T-cell (primary cell): ENCODE measurements around the gene ANO4. TPM values are rescaled to one million over a fixed set of nuclear protein-coding genes. Genes with fewer than 3 reads are reported as not detected.
"Not testable (repeated sequence)": the region's sequence is repeated elsewhere in the genome, so short reads cannot be mapped to it uniquely, and the experiment has no call there.

Source experiments
- ATAC-seq, 4 experiments: fragments of 200-7000 bp in 3 of 4; fragments of 150-1000 bp in 1 of 4; cut with Tn5 transposase; replicated peaks in 1 of 4; 1 replicate in 3 of 4; 2 replicates in 1 of 4; pipeline ENCODE4 v1.10.0; 2021; ENCODE audit warnings: moderate library complexity in 3 of 4, mild to moderate bottlenecking in 2 of 4, moderate number of reproducible peaks in 1 of 4
- CTCF ChIA-PET, 2 donors: fragments of 300-600 bp; sonication (Branson Sonifier 250); formaldehyde crosslinking; loops; one replicate each; lab custom pipeline; 2022; ENCODE audit warnings: antibody characterized with exemption in 2 of 2; lab: Charles Lee
- POLR2A ChIA-PET, 2 donors: fragments of 300-600 bp; sonication (Branson Sonifier 250); formaldehyde crosslinking; loops; one replicate each; lab custom pipeline; 2022; ENCODE audit warnings: antibody characterized with exemption in 2 of 2; lab: Charles Lee
- DNase-seq, 35 experiments: peaks; one replicate each; pipeline versions ENCODE4 v3.0.0 to v3.0.0-alpha.2; 2013 to 2023
- H3K27ac ChIP-seq: one replicate; pipeline ENCODE4 v1.5.1; 2013; ENCODE audit warnings: low read length
- H3K27me3 ChIP-seq, 2 experiments: replicated peaks in 1 of 2; 1 replicate in 1 of 2; 2 replicates in 1 of 2; pipeline versions ENCODE4 v1.6.1 to v1.7.0; 2013; ENCODE audit warnings: low read length in 1 of 2, mixed read lengths in 1 of 2; ENCODE audit not compliant: control insufficient read depth in 2 of 2, insufficient read depth in 2 of 2; ENCODE audit errors: extremely low read depth in 1 of 2
- H3K36me3 ChIP-seq, 2 donors: 1 replicate in 1 of 2; 2 replicates in 1 of 2; pipeline versions ENCODE4 v1.6.1 to v1.7.0; 2013; ENCODE audit warnings: low read length in 1 of 2; ENCODE audit not compliant: control insufficient read depth in 2 of 2, insufficient read depth in 1 of 2; ENCODE audit errors: extremely low read depth in 1 of 2
- H3K4me1 ChIP-seq, 2 experiments: 1 replicate in 1 of 2; 2 replicates in 1 of 2; pipeline versions ENCODE4 v1.6.1 to v1.7.0; 2013; ENCODE audit warnings: low read length in 2 of 2, mixed read lengths in 1 of 2; ENCODE audit not compliant: insufficient read depth in 2 of 2, control insufficient read depth in 1 of 2; ENCODE audit errors: extremely low read depth in 1 of 2
- H3K4me3 ChIP-seq, 2 donors: 1 replicate in 1 of 2; 2 replicates in 1 of 2; pipeline versions ENCODE4 v1.5.1 to v1.7.0; 2013; ENCODE audit warnings: mild to moderate bottlenecking in 2 of 2, low read length in 1 of 2, moderate library complexity in 1 of 2; ENCODE audit not compliant: control insufficient read depth in 1 of 2; ENCODE audit errors: extremely low read depth in 1 of 2
- H3K9me3 ChIP-seq: 2 replicates; pipeline ENCODE4 v1.7.0; 2013
- H3K27ac Mint-ChIP-seq, 2 donors: one replicate each; pipeline ENCODE4 v1.8.0; 2020 to 2021; ENCODE audit warnings: mild to moderate bottlenecking in 2 of 2, mixed read lengths in 2 of 2
- H3K27me3 Mint-ChIP-seq, 2 donors: one replicate each; pipeline ENCODE4 v1.8.0; 2021 to 2022; ENCODE audit warnings: mixed read lengths in 2 of 2
- H3K36me3 Mint-ChIP-seq: one replicate; pipeline ENCODE4 v1.8.0; 2021; ENCODE audit warnings: mixed read lengths
- H3K4me1 Mint-ChIP-seq, 3 donors: one replicate each; pipeline ENCODE4 v1.8.0; 2020 to 2022; ENCODE audit warnings: mixed read lengths in 3 of 3, mild to moderate bottlenecking in 1 of 3
- H3K4me3 Mint-ChIP-seq, 3 donors: one replicate each; pipeline ENCODE4 v1.8.0; 2020 to 2022; ENCODE audit warnings: mild to moderate bottlenecking in 3 of 3, mixed read lengths in 3 of 3, moderate library complexity in 3 of 3
- H3K9me3 Mint-ChIP-seq, 3 donors: one replicate each; pipeline ENCODE4 v1.8.0; 2020 to 2022; ENCODE audit warnings: mixed read lengths in 3 of 3
- WGBS: methylation state at CpG from one replicate; pipeline ENCODE4 v1.1.5; 2013; ENCODE audit warnings: missing lambda C conversion rate; ENCODE audit not compliant: insufficient coverage; 5-methylcytosine and 5-hydroxymethylcytosine counted together
- total RNA-seq, 35 experiments: library from RNA in 6 of 35; stranded (reverse) in 6 of 35; fragments of 120-200 nt in 1 of 35; gene quantifications; one replicate each; pipeline versions ENCODE4 v1.2.1 to v1.2.4 and lab custom pipeline; 2013 to 2026

The ANO4 gene
- total RNA-seq, 5 donors from 2014 or later (not counting 1 experiment from before 2014, with no cell fraction given), result 0.26 TPM; not detected in 4

- H3K9me3 ChIP-seq, CTCF ChIA-PET, H3K27ac ChIP-seq, POLR2A ChIA-PET, H3K9me3 Mint-ChIP-seq, H3K27ac Mint-ChIP-seq, H3K4me3 Mint-ChIP-seq, DNase-seq, H3K4me1 ChIP-seq, H3K4me1 Mint-ChIP-seq, H3K27me3 ChIP-seq, ATAC-seq, H3K36me3 Mint-ChIP-seq, H3K36me3 ChIP-seq, H3K27me3 Mint-ChIP-seq, H3K4me3 ChIP-seq: not testable (repeated sequence)
- WGBS, result 94% methylated on average over 25 of the region's 35 CpGs
Measured at GRCh38 chr12:101145777-101146431, 351.3 kb downstream of the ANO4 start.

GRCh38 chr12:101165319-101165718 lies 370.7 kb downstream of the ANO4 start:
- Mint-ChIP-seq H3K27me3 (peaks cover 3% of the 10 kb centered on the region in 2 donors), H3K4me1 (no peaks in the 10 kb centered on the region), H3K4me3 (no peak overlapping the region), H3K36me3 (no peaks in the 10 kb centered on the region), H3K27ac (no peak overlapping the region), H3K9me3 (peaks cover 0 to 3% (median 0%) of the 10 kb centered on the region in 3 donors)
- H3K9me3 ChIP-seq, result no peaks in the 10 kb centered on the region
- ChIA-PET POLR2A (no interaction called here), CTCF (no interaction called here)
- no peaks in the 10 kb centered on the region for H3K4me1 ChIP-seq
- no peaks in the 10 kb centered on the region for H3K27me3 ChIP-seq
- ATAC-seq (no peak), DNase-seq (no peak)
- H3K36me3 ChIP-seq, result no peaks in the 10 kb centered on the region
- whole genome bisulfite sequencing, result 75% methylated on average over 2 of the region's 4 CpGs
- no peak overlapping the region for H3K27ac ChIP-seq
- no peak overlapping the region for H3K4me3 ChIP-seq

DNA sequence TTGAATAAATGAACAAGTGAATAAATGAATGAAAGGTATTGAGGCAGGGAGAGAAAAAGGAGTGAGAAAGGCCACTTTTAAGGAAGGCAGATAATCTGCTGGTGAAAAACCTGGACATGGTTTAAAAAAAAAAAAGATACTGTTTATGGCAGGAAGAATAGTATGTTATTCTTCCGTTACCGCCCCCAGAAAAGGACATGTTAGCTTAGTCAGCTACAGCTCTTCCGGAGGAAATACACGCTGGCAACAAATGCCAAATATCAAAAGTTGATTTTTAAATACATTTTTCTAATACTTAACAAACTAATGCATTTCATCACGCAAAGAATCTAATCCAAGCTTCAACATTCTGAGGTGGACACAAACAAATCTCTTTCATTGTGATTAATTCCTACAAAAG lies 372.3 kb downstream of the ANO4 start:
- 48% methylated on average over 2 of the region's 5 CpGs for WGBS
- Histone ChIP-seq H3K4me3 (no peak overlapping the region), H3K27ac (no peak overlapping the region), H3K27me3 (no peaks in the 10 kb centered on the region), H3K9me3 (no peaks in the 10 kb centered on the region), H3K4me1 (no peaks in the 10 kb centered on the region), H3K36me3 (no peaks in the 10 kb centered on the region)
- H3K36me3 Mint-ChIP-seq, result no peaks in the 10 kb centered on the region
- DNase-seq (no peak), ATAC-seq (no peak)
- H3K4me1 Mint-ChIP-seq, result no peaks in the 10 kb centered on the region
- H3K27ac Mint-ChIP-seq, result no peak overlapping the region
- peaks cover 5 to 10% of the 10 kb centered on the region in 2 donors for H3K27me3 Mint-ChIP-seq
- H3K4me3 Mint-ChIP-seq, result no peak overlapping the region
- ChIA-PET POLR2A (no interaction called here), CTCF (no interaction called here)
- H3K9me3 Mint-ChIP-seq, result peaks cover 0 to 3% (median 0%) of the 10 kb centered on the region in 3 donors

DNA sequence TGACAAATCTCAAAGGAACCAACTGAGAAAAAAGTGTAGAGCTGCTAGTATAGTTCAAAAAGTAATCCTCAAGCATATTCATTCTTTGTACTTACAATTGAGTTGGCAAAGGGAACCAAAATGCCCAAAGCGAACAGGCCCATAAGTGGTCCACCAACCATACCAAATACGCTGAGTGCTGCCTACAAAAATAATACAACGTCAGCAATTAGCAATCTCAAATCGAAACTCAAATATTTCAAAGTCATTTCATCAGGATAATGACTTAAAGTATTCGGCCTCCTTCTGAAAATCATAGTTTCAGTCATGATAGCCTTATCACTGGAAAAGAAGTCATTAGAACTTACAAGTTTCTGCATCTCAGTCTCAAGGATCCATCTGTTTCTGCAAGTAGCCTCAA lies 373.4 kb downstream of the ANO4 start:
- Mint-ChIP-seq H3K36me3 (no peaks in the 10 kb centered on the region), H3K4me1 (no peaks in the 10 kb centered on the region), H3K27me3 (peaks cover 5 to 11% of the 10 kb centered on the region in 2 donors), H3K9me3 (peaks cover 0 to 3% (median 0%) of the 10 kb centered on the region in 3 donors), H3K27ac (no peak overlapping the region), H3K4me3 (no peak overlapping the region)
- no peak for DNase-seq
- H3K9me3 ChIP-seq, result no peaks in the 10 kb centered on the region
- H3K36me3 ChIP-seq, result no peaks in the 10 kb centered on the region
- H3K27ac ChIP-seq, result no peak overlapping the region
- WGBS, result 94% methylated on average over 4 of the region's 5 CpGs
- POLR2A ChIA-PET, result no interaction called here
- H3K27me3 ChIP-seq, result no peaks in the 10 kb centered on the region
- ATAC-seq, result no peak
- no peak overlapping the region for H3K4me3 ChIP-seq
- CTCF ChIA-PET, result no interaction called here
- no peaks in the 10 kb centered on the region for H3K4me1 ChIP-seq

DNA sequence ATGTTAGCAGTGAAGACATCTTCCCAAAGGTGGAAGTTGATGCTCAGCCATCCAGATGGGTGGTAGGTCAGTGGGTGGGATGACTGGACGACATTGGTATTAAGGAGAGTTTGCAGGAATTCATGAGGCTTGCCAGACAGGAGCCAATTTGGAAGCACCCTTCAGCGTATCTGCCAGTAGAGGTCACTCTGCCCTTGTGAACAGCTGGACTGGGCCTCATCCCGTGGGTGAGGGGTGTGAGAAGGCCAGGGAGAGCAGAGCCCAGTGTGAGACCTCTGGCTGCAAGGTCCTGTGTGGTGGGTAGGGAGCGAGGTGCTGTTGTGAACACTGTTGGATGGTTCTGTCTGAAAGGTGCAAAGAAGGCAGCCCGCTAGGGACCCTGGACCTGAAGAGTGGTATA lies 377.7 kb downstream of the ANO4 start:
- H3K4me1 Mint-ChIP-seq, result no peaks in the 10 kb centered on the region
- no peak for ATAC-seq
- H3K9me3 Mint-ChIP-seq, result peaks cover 4 to 12% (median 9%) of the 10 kb centered on the region in 3 donors
- WGBS, result 33% methylated on average over 4 of the region's 5 CpGs
- H3K36me3 ChIP-seq, result no peaks in the 10 kb centered on the region
- no peaks in the 10 kb centered on the region for H3K36me3 Mint-ChIP-seq
- H3K9me3 ChIP-seq, result no peaks in the 10 kb centered on the region
- no peak overlapping the region for H3K27ac ChIP-seq
- H3K27ac Mint-ChIP-seq, result no peak overlapping the region
- H3K4me3 Mint-ChIP-seq, result no peak overlapping the region
- CTCF ChIA-PET, result no interaction called here
- H3K27me3 ChIP-seq, result peaks cover 0 to 5% of the 10 kb centered on the region in 2 experiments
- peaks cover 2 to 8% of the 10 kb centered on the region in 2 donors for H3K27me3 Mint-ChIP-seq
- POLR2A ChIA-PET, result no interaction called here
- no peak overlapping the region for H3K4me3 ChIP-seq
- DNase-seq, result no peak
- H3K4me1 ChIP-seq, result no peaks in the 10 kb centered on the region

DNA sequence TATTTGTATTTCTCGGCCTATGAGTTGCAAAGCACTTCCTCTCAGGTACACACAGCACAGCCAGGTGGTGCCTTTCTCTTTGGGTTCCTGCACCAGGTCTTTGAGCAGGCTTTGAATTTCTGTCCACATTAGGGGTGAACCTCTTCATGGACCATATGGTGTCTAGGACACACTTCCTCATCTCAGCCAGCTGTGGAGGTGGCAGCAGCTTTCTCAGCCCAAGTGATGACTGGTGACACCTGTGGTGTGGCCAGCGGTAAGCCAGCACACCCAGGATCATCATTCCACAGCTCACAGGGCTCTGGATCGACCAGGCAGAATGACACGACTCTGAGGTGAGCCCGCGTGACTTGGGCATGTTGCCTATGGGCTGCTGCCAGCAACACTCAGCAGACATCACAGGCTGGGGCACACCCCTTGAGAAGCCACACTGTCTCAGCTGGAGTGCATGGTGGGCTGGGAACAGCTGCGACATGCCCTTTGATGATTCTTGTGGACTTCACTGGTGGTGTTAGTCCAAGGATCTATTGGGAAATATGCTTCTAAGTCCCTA lies 378.7 kb downstream of the ANO4 start:
- no peaks in the 10 kb centered on the region for H3K4me1 Mint-ChIP-seq
- no peak overlapping the region for H3K27ac Mint-ChIP-seq
- CTCF ChIA-PET, result no interaction called here

More for the DNA sequence above, 378.7 kb downstream of the ANO4 start:
- DNase-seq (no peak), ATAC-seq (no peak)
- POLR2A ChIA-PET, result no interaction called here
- peaks cover 4 to 12% (median 12%) of the 10 kb centered on the region in 3 donors for H3K9me3 Mint-ChIP-seq
- 83% methylated on average over 5 of the region's 7 CpGs for WGBS
- Histone ChIP-seq H3K27ac (no peak overlapping the region), H3K9me3 (no peaks in the 10 kb centered on the region), H3K4me1 (no peaks in the 10 kb centered on the region), H3K36me3 (no peaks in the 10 kb centered on the region), H3K27me3 (peaks cover 0 to 5% of the 10 kb centered on the region in 2 experiments), H3K4me3 (no peak overlapping the region)
- no peaks in the 10 kb centered on the region for H3K36me3 Mint-ChIP-seq
- H3K4me3 Mint-ChIP-seq, result no peak overlapping the region
- peaks cover 2 to 8% of the 10 kb centered on the region in 2 donors for H3K27me3 Mint-ChIP-seq
